Karpas-422 (cell line): Measurements from ENCODE around the gene AMN. TPM values are rescaled to one million over a fixed set of nuclear protein-coding genes. Genes with fewer than 3 reads are reported as not detected.

ENCODE experiments used
- DNase-seq: peaks from one replicate; pipeline ENCODE4 v3.0.0-alpha.2; 2015
- H2AFZ ChIP-seq: fragments of 200-600 bp; sonication (generic); 2 replicates; pipeline ENCODE4 v1.6.1; 2014; ENCODE audit warnings: antibody characterized with exemption, low read length, mixed read lengths
- H3K27ac ChIP-seq: fragments of 200-600 bp; sonication (generic); 2 replicates; pipeline ENCODE4 v1.5.1; 2014; ENCODE audit warnings: mild to moderate bottlenecking, low read length, moderate library complexity
- H3K27me3 ChIP-seq: fragments of 200-600 bp; sonication (generic); 2 replicates; pipeline ENCODE4 v1.6.1; 2014; ENCODE audit warnings: low read length, mixed read lengths
- H3K36me3 ChIP-seq: fragments of 200-600 bp; sonication (generic); 2 replicates; pipeline ENCODE4 v1.6.1; 2014; ENCODE audit warnings: low read length, mixed read lengths; ENCODE audit not compliant: insufficient read depth
- H3K4me1 ChIP-seq: fragments of 200-600 bp; sonication (generic); 2 replicates; pipeline ENCODE4 v1.6.1; 2014; ENCODE audit warnings: mild to moderate bottlenecking, low read length, mixed read lengths
- H3K4me2 ChIP-seq: fragments of 200-600 bp; sonication (generic); 2 replicates; pipeline ENCODE4 v1.6.1; 2014; ENCODE audit warnings: low read length, low read depth, mild to moderate bottlenecking; ENCODE audit not compliant: poor library complexity, severe bottlenecking
- H3K4me3 ChIP-seq: fragments of 200-600 bp; sonication (generic); 2 replicates; pipeline ENCODE4 v1.5.1; 2014; ENCODE audit warnings: mild to moderate bottlenecking, antibody characterized with exemption, low read length, mixed read lengths
- H3K79me2 ChIP-seq: fragments of 200-600 bp; sonication (generic); 2 replicates; pipeline ENCODE4 v1.6.1; 2014; ENCODE audit warnings: mild to moderate bottlenecking, low read length, mixed read lengths
- H3K9ac ChIP-seq: fragments of 200-600 bp; sonication (generic); 2 replicates; pipeline ENCODE4 v1.6.0; 2014; ENCODE audit warnings: low read length
- H3K9me2 ChIP-seq: fragments of 200-600 bp; sonication (generic), shearing (Covaris generic); replicated peaks from 2 replicates; pipeline ENCODE4 v1.6.0; 2014; ENCODE audit warnings: mild to moderate bottlenecking, low read length, moderate library complexity; ENCODE audit not compliant: insufficient read depth
- H3K9me3 ChIP-seq: fragments of 300-700, 200-600 bp; sonication (generic); 2 replicates; pipeline ENCODE4 v1.6.1; 2014; ENCODE audit warnings: low read length, mixed read lengths
- H4K20me1 ChIP-seq: fragments of 200-600 bp; sonication (generic); 2 replicates; pipeline ENCODE4 v1.6.1; 2014; ENCODE audit warnings: mild to moderate bottlenecking, antibody characterized with exemption, low read length, low read depth; ENCODE audit not compliant: insufficient read depth
- total RNA-seq: library from RNA; depleted of rRNA; stranded (reverse); fragments of >200 nt; shearing (Covaris generic); gene quantifications from 2 replicates; pipeline ENCODE4 v1.2.3, GENCODE V29; 2014; ENCODE audit warnings: low replicate concordance

Gene AMN
- total RNA-seq, 1 experiment from 2014 or later, result 7.7 TPM

GRCh38 chr14:102906616-102907302, 15.7 kb upstream of the AMN start:
- Histone ChIP-seq H3K79me2 (peaks cover 25% of the 10 kb centered on the region), H3K27ac (0 out of 2 replicates have a peak overlapping the region, but pooled peaks have one; percentile 31), H3K4me3 (no peak overlapping the region), H2AFZ (no peak overlapping the region), H3K9me2 (no peaks in the 10 kb centered on the region), H3K4me2 (no peak overlapping the region), H3K9me3 (no peaks in the 10 kb centered on the region), H4K20me1 (no peaks in the 10 kb centered on the region), H3K27me3 (no peaks in the 10 kb centered on the region), H3K9ac (no peak overlapping the region), H3K4me1 (peaks cover 33% of the 10 kb centered on the region), H3K36me3 (peaks cover 47% of the 10 kb centered on the region)
- no peak for DNase-seq

- Histone ChIP-seq H3K27me3 (no peaks in the 10 kb centered on the region), H3K9me3 (no peaks in the 10 kb centered on the region), H3K36me3 (peaks cover 46% of the 10 kb centered on the region), H3K4me3 (no peak overlapping the region), H3K79me2 (peaks cover 20% of the 10 kb centered on the region), H4K20me1 (no peaks in the 10 kb centered on the region), H3K27ac (no peak overlapping the region), H3K9ac (no peak overlapping the region), H3K4me2 (no peak overlapping the region), H3K4me1 (peaks cover 33% of the 10 kb centered on the region), H2AFZ (no peak overlapping the region), H3K9me2 (no peaks in the 10 kb centered on the region)
- no peak for DNase-seq
Measured at GRCh38 chr14:102907303-102907844, 15.1 kb upstream of the AMN start.

- no peak overlapping the region for H3K4me3 ChIP-seq
- no peak for DNase-seq
- peaks cover 39% of the 10 kb centered on the region for H3K36me3 ChIP-seq
- no peaks in the 10 kb centered on the region for H3K9me3 ChIP-seq
- H3K4me1 ChIP-seq, result peaks cover 33% of the 10 kb centered on the region
- H3K27ac ChIP-seq, result no peak overlapping the region
- H3K4me2 ChIP-seq, result no peak overlapping the region
- H3K9me2 ChIP-seq, result no peaks in the 10 kb centered on the region
- no peaks in the 10 kb centered on the region for H3K27me3 ChIP-seq
- no peak overlapping the region for H2AFZ ChIP-seq
- H3K79me2 ChIP-seq, result peaks cover 12% of the 10 kb centered on the region
- no peaks in the 10 kb centered on the region for H4K20me1 ChIP-seq
- no peak overlapping the region for H3K9ac ChIP-seq
Measured at GRCh38 chr14:102907980-102908730, 14.3 kb upstream of the AMN start.

GRCh38 chr14:102908766-102909455, 13.6 kb upstream of the AMN start:
- DNase-seq, result no peak
- H3K4me1 ChIP-seq, result peaks cover 39% of the 10 kb centered on the region
- H2AFZ ChIP-seq, result no peak overlapping the region
- no peaks in the 10 kb centered on the region for H3K9me3 ChIP-seq
- H3K4me2 ChIP-seq, result no peak overlapping the region
- no peak overlapping the region for H3K4me3 ChIP-seq
- H3K9ac ChIP-seq, result no peak overlapping the region
- peaks cover 31% of the 10 kb centered on the region for H3K36me3 ChIP-seq
- H3K27me3 ChIP-seq, result no peaks in the 10 kb centered on the region
- H3K79me2 ChIP-seq, result peaks cover 5% of the 10 kb centered on the region; the same call in 1 of the 2 replicates
- no peaks in the 10 kb centered on the region for H3K9me2 ChIP-seq
- H3K27ac ChIP-seq, result peak overlapping the region; percentile 98
- no peaks in the 10 kb centered on the region for H4K20me1 ChIP-seq

- Histone ChIP-seq H4K20me1 (no peaks in the 10 kb centered on the region), H3K36me3 (peaks cover 28% of the 10 kb centered on the region), H2AFZ (no peak overlapping the region), H3K4me2 (no peak overlapping the region), H3K4me1 (peaks cover 45% of the 10 kb centered on the region), H3K27ac (peak overlapping the region; percentile 98), H3K79me2 (0 out of 2 replicates have a peak, but pooled peaks cover 5% of the 10 kb centered on the region), H3K9me2 (no peaks in the 10 kb centered on the region), H3K27me3 (no peaks in the 10 kb centered on the region), H3K9me3 (no peaks in the 10 kb centered on the region), H3K4me3 (no peak overlapping the region), H3K9ac (no peak overlapping the region)
- no peak for DNase-seq
Measured at GRCh38 chr14:102909462-102909861, 13.0 kb upstream of the AMN start.

- no peak overlapping the region for H3K9ac ChIP-seq
- no peaks in the 10 kb centered on the region for H3K9me3 ChIP-seq
- no peaks in the 10 kb centered on the region for H3K27me3 ChIP-seq
- H4K20me1 ChIP-seq, result no peaks in the 10 kb centered on the region
- H3K27ac ChIP-seq, result peak overlapping the region; percentile 98
- no peak overlapping the region for H3K4me3 ChIP-seq
- no peak overlapping the region for H2AFZ ChIP-seq
- no peak for DNase-seq
- H3K4me1 ChIP-seq, result peaks cover 49% of the 10 kb centered on the region
- 0 out of 2 replicates have a peak, but pooled peaks cover 5% of the 10 kb centered on the region for H3K79me2 ChIP-seq
- peaks cover 28% of the 10 kb centered on the region for H3K36me3 ChIP-seq
- H3K9me2 ChIP-seq, result no peaks in the 10 kb centered on the region
- H3K4me2 ChIP-seq, result no peak overlapping the region
Measured at GRCh38 chr14:102909911-102910310, 12.6 kb upstream of the AMN start.

GRCh38 chr14:102910442-102910841, 12.0 kb upstream of the AMN start:
- no peak for DNase-seq
- Histone ChIP-seq H2AFZ (no peak overlapping the region), H3K9ac (no peak overlapping the region), H4K20me1 (no peaks in the 10 kb centered on the region), H3K36me3 (peaks cover 24% of the 10 kb centered on the region), H3K4me1 (peaks cover 55% of the 10 kb centered on the region), H3K4me2 (no peak overlapping the region), H3K4me3 (no peak overlapping the region), H3K79me2 (0 out of 2 replicates have a peak, but pooled peaks cover 5% of the 10 kb centered on the region), H3K9me3 (no peaks in the 10 kb centered on the region), H3K27me3 (no peaks in the 10 kb centered on the region), H3K9me2 (no peaks in the 10 kb centered on the region), H3K27ac (peak overlapping the region; percentile 98)

GRCh38 chr14:102911541-102911951, 10.9 kb upstream of the AMN start:
- Histone ChIP-seq H3K9me3 (no peaks in the 10 kb centered on the region), H3K27me3 (no peaks in the 10 kb centered on the region), H3K4me2 (no peak overlapping the region), H2AFZ (no peak overlapping the region), H3K9ac (no peak overlapping the region), H4K20me1 (no peaks in the 10 kb centered on the region), H3K4me1 (peaks cover 66% of the 10 kb centered on the region), H3K36me3 (peaks cover 14% of the 10 kb centered on the region), H3K4me3 (no peak overlapping the region), H3K79me2 (0 out of 2 replicates have a peak, but pooled peaks cover 2% of the 10 kb centered on the region), H3K9me2 (no peaks in the 10 kb centered on the region), H3K27ac (peak overlapping the region; percentile 98)
- no peak for DNase-seq
